PFSK-1 (cell line): ENCODE results near the gene KRT35.

Source experiments
- POLR2AphosphoS5 ChIP-seq: IDR thresholded peaks from 2 replicates; pipeline ENCODE4 v1.6.1; 2012; ENCODE audit warnings: low read depth, mild to moderate bottlenecking, control low read depth, low read length, moderate library complexity
- SIN3A ChIP-seq: IDR thresholded peaks from 2 replicates; pipeline ENCODE4 v1.6.1; 2012; ENCODE audit warnings: mild to moderate bottlenecking, low read length, moderate library complexity, borderline replicate concordance; ENCODE audit not compliant: insufficient read depth
- TF ChIP-seq, protein P1 (sequence below), 2 experiments: IDR thresholded peaks; 2 replicates each; pipeline versions ENCODE4 v1.6.1 to v1.8.0; 2011 to 2012; ENCODE audit warnings: low read depth in 2 of 2, low read length in 2 of 2, control low read depth in 1 of 2, inconsistent platforms in 1 of 2, mild to moderate bottlenecking in 1 of 2, moderate library complexity in 1 of 2; ENCODE audit not compliant: insufficient read depth in 1 of 2

DNA sequence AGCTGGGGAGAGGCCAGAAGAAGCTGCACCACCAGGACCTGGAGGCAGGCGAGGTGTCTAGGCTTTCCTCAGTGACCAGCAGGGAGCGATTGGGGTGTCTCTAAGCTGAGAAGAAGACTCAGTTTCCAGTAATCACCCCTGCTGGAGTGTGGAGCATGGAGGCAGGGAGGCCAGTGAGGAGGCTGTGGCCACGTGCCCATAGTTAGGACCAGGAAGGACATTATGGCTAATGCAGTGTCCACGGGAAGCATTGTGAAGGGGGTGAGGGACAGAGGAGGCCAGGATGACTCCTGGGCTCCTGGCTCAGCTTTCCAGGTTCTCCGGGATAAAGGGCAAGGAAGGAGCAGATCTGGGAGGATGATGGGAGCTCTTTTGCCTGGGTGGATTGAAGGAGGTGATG lies 18.8 kb upstream of the KRT35 start:
- TF ChIP-seq POLR2AphosphoS5 (no peak), SIN3A (no peak)
- TF ChIP-seq, protein P1, sequence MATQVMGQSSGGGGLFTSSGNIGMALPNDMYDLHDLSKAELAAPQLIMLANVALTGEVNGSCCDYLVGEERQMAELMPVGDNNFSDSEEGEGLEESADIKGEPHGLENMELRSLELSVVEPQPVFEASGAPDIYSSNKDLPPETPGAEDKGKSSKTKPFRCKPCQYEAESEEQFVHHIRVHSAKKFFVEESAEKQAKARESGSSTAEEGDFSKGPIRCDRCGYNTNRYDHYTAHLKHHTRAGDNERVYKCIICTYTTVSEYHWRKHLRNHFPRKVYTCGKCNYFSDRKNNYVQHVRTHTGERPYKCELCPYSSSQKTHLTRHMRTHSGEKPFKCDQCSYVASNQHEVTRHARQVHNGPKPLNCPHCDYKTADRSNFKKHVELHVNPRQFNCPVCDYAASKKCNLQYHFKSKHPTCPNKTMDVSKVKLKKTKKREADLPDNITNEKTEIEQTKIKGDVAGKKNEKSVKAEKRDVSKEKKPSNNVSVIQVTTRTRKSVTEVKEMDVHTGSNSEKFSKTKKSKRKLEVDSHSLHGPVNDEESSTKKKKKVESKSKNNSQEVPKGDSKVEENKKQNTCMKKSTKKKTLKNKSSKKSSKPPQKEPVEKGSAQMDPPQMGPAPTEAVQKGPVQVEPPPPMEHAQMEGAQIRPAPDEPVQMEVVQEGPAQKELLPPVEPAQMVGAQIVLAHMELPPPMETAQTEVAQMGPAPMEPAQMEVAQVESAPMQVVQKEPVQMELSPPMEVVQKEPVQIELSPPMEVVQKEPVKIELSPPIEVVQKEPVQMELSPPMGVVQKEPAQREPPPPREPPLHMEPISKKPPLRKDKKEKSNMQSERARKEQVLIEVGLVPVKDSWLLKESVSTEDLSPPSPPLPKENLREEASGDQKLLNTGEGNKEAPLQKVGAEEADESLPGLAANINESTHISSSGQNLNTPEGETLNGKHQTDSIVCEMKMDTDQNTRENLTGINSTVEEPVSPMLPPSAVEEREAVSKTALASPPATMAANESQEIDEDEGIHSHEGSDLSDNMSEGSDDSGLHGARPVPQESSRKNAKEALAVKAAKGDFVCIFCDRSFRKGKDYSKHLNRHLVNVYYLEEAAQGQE (IDR thresholded peaks at IDR 0.05; ENCODE audit: insufficient read depth in 1 of 2, low read depth in 2 of 2, low read length in 2 of 2): no peak
